Stimulated activated CD8-positive, alpha-beta memory T cell treated with anti-CD3 and anti-CD28 coated beads, Interleukin-4, amount 100 ng/mL, for 1 hour (primary cell): ENCODE data around the gene GBP4.
"Not testable (repeated sequence)": the region's sequence is repeated elsewhere in the genome, so short reads cannot be mapped to it uniquely, and the experiment has no call there.

ENCODE experiments used
- DNase-seq, 2 donors: peaks; one replicate each; pipeline ENCODE4 v3.0.0-alpha.2; 2020; ENCODE audit warnings: low read depth in 2 of 2, low spot score in 1 of 2

Gene GBP4

GRCh38 chr1:89198491-89199072 is at the start of gene GBP4:
Gene GBP4, minus strand, starts transcription at chr1:89198942. Its CDS starts 108 bp downstream, at chr1:89198834.
- DNase-seq = peak; percentile 6 to 20

GRCh38 chr1:89243046-89243445 is 44.3 kb upstream of the GBP4 start:
- no peak for DNase-seq

GRCh38 chr1:89221341-89221740 is 22.6 kb upstream of the GBP4 start:
- no peak for DNase-seq

GRCh38 chr1:89219851-89220250 is 21.1 kb upstream of the GBP4 start:
- DNase-seq = not testable (repeated sequence)

GRCh38 chr1:89218941-89219340 is 20.2 kb upstream of the GBP4 start:
- not testable (repeated sequence) for DNase-seq

GRCh38 chr1:89213347-89213746 is 14.6 kb upstream of the GBP4 start:
- DNase-seq = no peak

- no peak for DNase-seq
Observed at GRCh38 chr1:89211035-89211634, 12.4 kb upstream of the GBP4 start.

- DNase-seq = no peak
Observed at GRCh38 chr1:89206373-89206772, 7.6 kb upstream of the GBP4 start.

GRCh38 chr1:89203166-89203565 is 4.4 kb upstream of the GBP4 start:
- no peak for DNase-seq

- DNase-seq = no peak
Observed at GRCh38 chr1:89201106-89201794, 2.5 kb upstream of the GBP4 start.

GRCh38 chr1:89200663-89201062 is 1.9 kb upstream of the GBP4 start:
- no peak for DNase-seq

GRCh38 chr1:89199525-89200031 is 836 bp upstream of the GBP4 start:
- no peak for DNase-seq

- DNase-seq = no peak
Observed at GRCh38 chr1:89198081-89198480, 661 bp downstream of the GBP4 start.

- DNase-seq = no peak
Observed at GRCh38 chr1:89195476-89195875, 3.3 kb downstream of the GBP4 start.

GRCh38 chr1:89191314-89191713 is 7.4 kb downstream of the GBP4 start:
- no peak for DNase-seq

GRCh38 chr1:89190017-89190416 is 8.7 kb downstream of the GBP4 start:
- DNase-seq = no peak

- DNase-seq = no peak
Observed at GRCh38 chr1:89179343-89179742, 19.4 kb downstream of the GBP4 start.

GRCh38 chr1:89176971-89177370 is 21.8 kb downstream of the GBP4 start:
- no peak for DNase-seq

GRCh38 chr1:89175601-89176256 is 23.0 kb downstream of the GBP4 start, which contains the start of gene GBP7:
Gene GBP7, minus strand, starts transcription at chr1:89176003. Its CDS starts 4,068 bp downstream, at chr1:89171935.
- no peak for DNase-seq

GRCh38 chr1:89174491-89174890 is 24.3 kb downstream of the GBP4 start:
- DNase-seq = no peak

- DNase-seq = no peak
Observed at GRCh38 chr1:89172468-89173143, 26.1 kb downstream of the GBP4 start.
